ENCODE measurements around the gene B3GLCT. TPM values are rescaled to one million over a fixed set of nuclear protein-coding genes. Genes with fewer than 3 reads are reported as not detected.

The B3GLCT gene
- total RNA-seq, 1 donor from 2014 or later: 12.7 TPM

GRCh38 chr13:31182987-31183386 lies 16.8 kb upstream of the B3GLCT start:
- DNase-seq (ENCODE audit: low spot score): no peak
- H3K27ac Mint-ChIP-seq (ENCODE audit: unreplicated experiment): no peak overlapping the region
- peaks cover 1% of the 10 kb centered on the region for H3K36me3 Mint-ChIP-seq (ENCODE audit: low read depth)
- no peaks in the 10 kb centered on the region for H3K4me1 Mint-ChIP-seq (ENCODE audit: low read depth)
- H3K27me3 Mint-ChIP-seq (ENCODE audit: low read depth): no peaks in the 10 kb centered on the region
- TF ChIP-seq, protein P1, sequence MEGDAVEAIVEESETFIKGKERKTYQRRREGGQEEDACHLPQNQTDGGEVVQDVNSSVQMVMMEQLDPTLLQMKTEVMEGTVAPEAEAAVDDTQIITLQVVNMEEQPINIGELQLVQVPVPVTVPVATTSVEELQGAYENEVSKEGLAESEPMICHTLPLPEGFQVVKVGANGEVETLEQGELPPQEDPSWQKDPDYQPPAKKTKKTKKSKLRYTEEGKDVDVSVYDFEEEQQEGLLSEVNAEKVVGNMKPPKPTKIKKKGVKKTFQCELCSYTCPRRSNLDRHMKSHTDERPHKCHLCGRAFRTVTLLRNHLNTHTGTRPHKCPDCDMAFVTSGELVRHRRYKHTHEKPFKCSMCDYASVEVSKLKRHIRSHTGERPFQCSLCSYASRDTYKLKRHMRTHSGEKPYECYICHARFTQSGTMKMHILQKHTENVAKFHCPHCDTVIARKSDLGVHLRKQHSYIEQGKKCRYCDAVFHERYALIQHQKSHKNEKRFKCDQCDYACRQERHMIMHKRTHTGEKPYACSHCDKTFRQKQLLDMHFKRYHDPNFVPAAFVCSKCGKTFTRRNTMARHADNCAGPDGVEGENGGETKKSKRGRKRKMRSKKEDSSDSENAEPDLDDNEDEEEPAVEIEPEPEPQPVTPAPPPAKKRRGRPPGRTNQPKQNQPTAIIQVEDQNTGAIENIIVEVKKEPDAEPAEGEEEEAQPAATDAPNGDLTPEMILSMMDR (IDR thresholded peaks at IDR 0.05): no peak
- no peak overlapping the region for H3K4me3 Mint-ChIP-seq (ENCODE audit: unreplicated experiment)
- peaks cover 2% of the 10 kb centered on the region for H3K9me3 Mint-ChIP-seq (ENCODE audit: low read depth)

GRCh38 chr13:31184451-31184850 lies 15.3 kb upstream of the B3GLCT start:
- peaks cover 3% of the 10 kb centered on the region for H3K36me3 Mint-ChIP-seq (ENCODE audit: low read depth)
- H3K27me3 Mint-ChIP-seq (ENCODE audit: low read depth): no peaks in the 10 kb centered on the region
- DNase-seq (ENCODE audit: low spot score): no peak
- no peaks in the 10 kb centered on the region for H3K4me1 Mint-ChIP-seq (ENCODE audit: low read depth)
- TF ChIP-seq, protein P1 (IDR thresholded peaks at IDR 0.05): no peak
- no peak overlapping the region for H3K27ac Mint-ChIP-seq (ENCODE audit: unreplicated experiment)
- H3K4me3 Mint-ChIP-seq (ENCODE audit: unreplicated experiment): no peak overlapping the region
- H3K9me3 Mint-ChIP-seq (ENCODE audit: low read depth): peaks cover 6% of the 10 kb centered on the region

- DNase-seq (ENCODE audit: low spot score): no peak
- TF ChIP-seq, protein P1 (IDR thresholded peaks at IDR 0.05): no peak
- Mint-ChIP-seq H3K4me1 (ENCODE audit: low read depth) (no peaks in the 10 kb centered on the region), H3K27me3 (ENCODE audit: low read depth) (peaks cover 3% of the 10 kb centered on the region), H3K4me3 (ENCODE audit: unreplicated experiment) (no peak overlapping the region), H3K9me3 (ENCODE audit: low read depth) (peaks cover 6% of the 10 kb centered on the region), H3K36me3 (ENCODE audit: low read depth) (peaks cover 3% of the 10 kb centered on the region), H3K27ac (ENCODE audit: unreplicated experiment) (no peak overlapping the region)
Observed at GRCh38 chr13:31184981-31185645, 14.7 kb upstream of the B3GLCT start.

DNA sequence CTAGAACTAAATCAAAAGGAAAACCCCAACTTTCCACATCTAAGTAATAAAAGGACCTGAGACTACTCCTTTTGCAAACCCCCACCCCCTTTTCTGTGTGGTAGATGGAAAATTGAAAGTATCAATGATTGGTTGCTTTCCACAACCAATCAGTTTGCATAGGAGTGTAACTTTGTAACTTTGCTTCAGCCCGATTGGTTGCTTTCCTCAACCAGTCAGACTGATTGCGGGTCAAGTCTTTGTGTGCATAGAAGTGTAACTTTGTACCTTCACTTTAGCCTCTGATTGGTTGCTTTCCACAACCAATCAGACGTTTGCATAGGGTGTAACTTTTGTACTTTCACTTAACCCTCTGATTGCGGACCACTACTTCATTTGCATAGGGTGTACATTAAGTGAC lies 8.0 kb upstream of the B3GLCT start:
- Mint-ChIP-seq H3K27me3 (ENCODE audit: low read depth) (peaks cover 7% of the 10 kb centered on the region), H3K36me3 (ENCODE audit: low read depth) (peaks cover 5% of the 10 kb centered on the region), H3K27ac (ENCODE audit: unreplicated experiment) (no peak overlapping the region), H3K9me3 (ENCODE audit: low read depth) (peaks cover 6% of the 10 kb centered on the region), H3K4me3 (ENCODE audit: unreplicated experiment) (no peak overlapping the region), H3K4me1 (ENCODE audit: low read depth) (no peaks in the 10 kb centered on the region)
- TF ChIP-seq, protein P1 (IDR thresholded peaks at IDR 0.05): no peak
- DNase-seq (ENCODE audit: low spot score): no peak

GRCh38 chr13:31192306-31192705 lies 7.5 kb upstream of the B3GLCT start:
- peaks cover 6% of the 10 kb centered on the region for H3K9me3 Mint-ChIP-seq (ENCODE audit: low read depth)
- peaks cover 5% of the 10 kb centered on the region for H3K36me3 Mint-ChIP-seq (ENCODE audit: low read depth)
- H3K27me3 Mint-ChIP-seq (ENCODE audit: low read depth): peaks cover 7% of the 10 kb centered on the region
- H3K27ac Mint-ChIP-seq (ENCODE audit: unreplicated experiment): no peak overlapping the region
- H3K4me1 Mint-ChIP-seq (ENCODE audit: low read depth): no peaks in the 10 kb centered on the region
- TF ChIP-seq, protein P1 (IDR thresholded peaks at IDR 0.05): no peak
- no peak overlapping the region for H3K4me3 Mint-ChIP-seq (ENCODE audit: unreplicated experiment)
- DNase-seq (ENCODE audit: low spot score): no peak

Measured in chondrocyte (in vitro differentiated cells).